Neural cell (in vitro differentiated cells): ENCODE data around the gene PRKAG3.

Source experiments
- EP300 ChIP-seq: fragments of 450-650 bp; conservative IDR thresholded peaks from 2 replicates; pipeline ENCODE4 v1.6.1; 2014; ENCODE audit warnings: antibody characterized with exemption, mild to moderate bottlenecking, moderate library complexity; ENCODE audit not compliant: poor library complexity, severe bottlenecking
- EZH2 ChIP-seq: fragments of 200-600, 300-800 bp; shearing (Covaris generic), sonication (generic); IDR thresholded peaks from 2 replicates; pipeline ENCODE4 v1.6.1; 2014; ENCODE audit warnings: antibody characterized with exemption, low read length, borderline replicate concordance, mild to moderate bottlenecking; ENCODE audit not compliant: insufficient read depth, poor library complexity, severe bottlenecking
- MXI1 ChIP-seq: fragments of 450-650 bp; conservative IDR thresholded peaks from 2 replicates; pipeline ENCODE4 v1.6.1; 2014; ENCODE audit warnings: antibody characterized with exemption, mild to moderate bottlenecking; ENCODE audit not compliant: poor library complexity, severe bottlenecking
- POLR2AphosphoS5 ChIP-seq: IDR thresholded peaks from 2 replicates; pipeline ENCODE4 v1.6.1; 2012
- RAD21 ChIP-seq: fragments of 450-650 bp; conservative IDR thresholded peaks from 2 replicates; pipeline ENCODE4 v1.6.1; 2014; ENCODE audit warnings: antibody characterized with exemption, mild to moderate bottlenecking, moderate library complexity
- SMC3 ChIP-seq: fragments of 450-650 bp; conservative IDR thresholded peaks from 2 replicates; pipeline ENCODE4 v1.6.1; 2014; ENCODE audit warnings: antibody characterized with exemption, mild to moderate bottlenecking, moderate library complexity; ENCODE audit not compliant: poor library complexity
- TAF1 ChIP-seq: IDR thresholded peaks from 2 replicates; pipeline ENCODE4 v1.6.1; 2012; ENCODE audit warnings: low read depth
- TF ChIP-seq, protein P1 (sequence below): fragments of 450-650 bp; IDR thresholded peaks from 2 replicates; pipeline ENCODE4 v1.5.1; 2014; ENCODE audit warnings: antibody characterized with exemption, mild to moderate bottlenecking, moderate library complexity; ENCODE audit not compliant: poor library complexity, severe bottlenecking
- TF ChIP-seq, protein P2 (sequence below): IDR thresholded peaks from 2 replicates; pipeline ENCODE4 v1.6.1; 2012; ENCODE audit warnings: borderline replicate concordance

DNA sequence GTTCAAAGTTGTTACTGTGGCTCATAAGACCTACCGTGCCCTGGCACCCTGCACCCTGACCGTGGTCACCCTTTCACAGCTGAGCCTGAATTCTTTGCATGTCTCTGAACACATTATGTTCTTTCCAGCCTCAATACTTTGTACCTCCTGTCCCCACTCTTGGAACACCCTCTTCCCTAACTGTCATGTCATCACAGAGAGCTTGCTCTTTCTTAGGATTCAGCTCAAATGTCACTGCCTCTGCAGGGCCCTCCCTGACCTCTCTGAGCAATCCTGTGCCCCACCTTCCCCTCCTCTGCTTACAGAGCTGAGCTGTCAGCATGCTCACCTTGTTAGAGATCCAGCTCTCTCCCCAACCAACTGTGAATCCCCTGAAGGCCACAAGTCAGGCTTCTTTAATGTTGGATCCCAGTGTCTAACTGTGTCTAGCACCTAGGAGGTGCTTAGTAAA lies 15.0 kb downstream of the PRKAG3 start:
- TF ChIP-seq POLR2AphosphoS5 = no peak
- TF ChIP-seq, protein P1, sequence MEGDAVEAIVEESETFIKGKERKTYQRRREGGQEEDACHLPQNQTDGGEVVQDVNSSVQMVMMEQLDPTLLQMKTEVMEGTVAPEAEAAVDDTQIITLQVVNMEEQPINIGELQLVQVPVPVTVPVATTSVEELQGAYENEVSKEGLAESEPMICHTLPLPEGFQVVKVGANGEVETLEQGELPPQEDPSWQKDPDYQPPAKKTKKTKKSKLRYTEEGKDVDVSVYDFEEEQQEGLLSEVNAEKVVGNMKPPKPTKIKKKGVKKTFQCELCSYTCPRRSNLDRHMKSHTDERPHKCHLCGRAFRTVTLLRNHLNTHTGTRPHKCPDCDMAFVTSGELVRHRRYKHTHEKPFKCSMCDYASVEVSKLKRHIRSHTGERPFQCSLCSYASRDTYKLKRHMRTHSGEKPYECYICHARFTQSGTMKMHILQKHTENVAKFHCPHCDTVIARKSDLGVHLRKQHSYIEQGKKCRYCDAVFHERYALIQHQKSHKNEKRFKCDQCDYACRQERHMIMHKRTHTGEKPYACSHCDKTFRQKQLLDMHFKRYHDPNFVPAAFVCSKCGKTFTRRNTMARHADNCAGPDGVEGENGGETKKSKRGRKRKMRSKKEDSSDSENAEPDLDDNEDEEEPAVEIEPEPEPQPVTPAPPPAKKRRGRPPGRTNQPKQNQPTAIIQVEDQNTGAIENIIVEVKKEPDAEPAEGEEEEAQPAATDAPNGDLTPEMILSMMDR = no peak
- TF ChIP-seq TAF1 = no peak
- no peak for TF ChIP-seq MXI1
- no peak for TF ChIP-seq EP300
- TF ChIP-seq EZH2 = no peak
- TF ChIP-seq RAD21 = no peak
- TF ChIP-seq, protein P2, sequence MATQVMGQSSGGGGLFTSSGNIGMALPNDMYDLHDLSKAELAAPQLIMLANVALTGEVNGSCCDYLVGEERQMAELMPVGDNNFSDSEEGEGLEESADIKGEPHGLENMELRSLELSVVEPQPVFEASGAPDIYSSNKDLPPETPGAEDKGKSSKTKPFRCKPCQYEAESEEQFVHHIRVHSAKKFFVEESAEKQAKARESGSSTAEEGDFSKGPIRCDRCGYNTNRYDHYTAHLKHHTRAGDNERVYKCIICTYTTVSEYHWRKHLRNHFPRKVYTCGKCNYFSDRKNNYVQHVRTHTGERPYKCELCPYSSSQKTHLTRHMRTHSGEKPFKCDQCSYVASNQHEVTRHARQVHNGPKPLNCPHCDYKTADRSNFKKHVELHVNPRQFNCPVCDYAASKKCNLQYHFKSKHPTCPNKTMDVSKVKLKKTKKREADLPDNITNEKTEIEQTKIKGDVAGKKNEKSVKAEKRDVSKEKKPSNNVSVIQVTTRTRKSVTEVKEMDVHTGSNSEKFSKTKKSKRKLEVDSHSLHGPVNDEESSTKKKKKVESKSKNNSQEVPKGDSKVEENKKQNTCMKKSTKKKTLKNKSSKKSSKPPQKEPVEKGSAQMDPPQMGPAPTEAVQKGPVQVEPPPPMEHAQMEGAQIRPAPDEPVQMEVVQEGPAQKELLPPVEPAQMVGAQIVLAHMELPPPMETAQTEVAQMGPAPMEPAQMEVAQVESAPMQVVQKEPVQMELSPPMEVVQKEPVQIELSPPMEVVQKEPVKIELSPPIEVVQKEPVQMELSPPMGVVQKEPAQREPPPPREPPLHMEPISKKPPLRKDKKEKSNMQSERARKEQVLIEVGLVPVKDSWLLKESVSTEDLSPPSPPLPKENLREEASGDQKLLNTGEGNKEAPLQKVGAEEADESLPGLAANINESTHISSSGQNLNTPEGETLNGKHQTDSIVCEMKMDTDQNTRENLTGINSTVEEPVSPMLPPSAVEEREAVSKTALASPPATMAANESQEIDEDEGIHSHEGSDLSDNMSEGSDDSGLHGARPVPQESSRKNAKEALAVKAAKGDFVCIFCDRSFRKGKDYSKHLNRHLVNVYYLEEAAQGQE = no peak
- TF ChIP-seq SMC3 = no peak
